HG02763 (cell line): ENCODE measurements around the gene BBC3.
"Not testable (repeated sequence)": the region's sequence is repeated elsewhere in the genome, so short reads cannot be mapped to it uniquely, and the experiment has no call there.

Experiments used
- ATAC-seq: cut with Tn5 transposase; IDR thresholded peaks from one replicate; pipeline ENCODE4 v1.9.1; 2021; ENCODE audit warnings: mild to moderate bottlenecking, moderate library complexity; ENCODE audit not compliant: unreplicated experiment

Gene BBC3

DNA sequence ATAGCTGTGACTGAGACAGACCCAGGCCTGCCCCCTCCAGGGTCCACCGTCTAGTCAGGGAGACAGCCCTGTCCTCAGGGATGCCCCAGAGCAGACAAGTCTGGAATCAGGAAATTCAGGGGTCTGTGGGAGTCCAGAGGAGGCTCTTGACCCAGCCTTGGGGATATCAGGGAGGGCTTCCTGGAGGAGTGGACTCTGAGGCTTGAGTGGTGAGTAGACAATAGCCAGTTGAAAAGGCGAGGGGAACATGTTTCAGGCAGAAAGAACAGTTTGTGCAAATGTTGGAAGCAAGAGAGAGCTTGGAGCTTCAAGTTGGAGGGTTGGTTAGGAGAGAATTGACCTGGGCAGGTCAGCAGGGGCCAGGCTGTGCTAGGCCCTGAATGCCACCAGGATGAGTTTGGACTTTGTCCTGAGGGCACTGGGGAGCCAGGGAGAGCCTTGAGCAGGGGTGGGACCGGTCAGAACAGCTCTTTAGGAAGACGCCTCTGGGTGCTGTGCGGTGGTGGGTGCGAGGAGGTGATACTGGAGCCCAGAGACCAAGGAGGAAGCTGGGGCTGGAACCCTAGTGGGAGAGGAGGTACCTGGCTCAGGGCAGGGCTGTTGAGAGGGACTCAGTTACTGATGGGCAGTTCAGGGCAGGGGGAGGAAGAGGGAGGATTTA, 28.0 kb upstream of the BBC3 start:
- ATAC-seq = no peak

DNA sequence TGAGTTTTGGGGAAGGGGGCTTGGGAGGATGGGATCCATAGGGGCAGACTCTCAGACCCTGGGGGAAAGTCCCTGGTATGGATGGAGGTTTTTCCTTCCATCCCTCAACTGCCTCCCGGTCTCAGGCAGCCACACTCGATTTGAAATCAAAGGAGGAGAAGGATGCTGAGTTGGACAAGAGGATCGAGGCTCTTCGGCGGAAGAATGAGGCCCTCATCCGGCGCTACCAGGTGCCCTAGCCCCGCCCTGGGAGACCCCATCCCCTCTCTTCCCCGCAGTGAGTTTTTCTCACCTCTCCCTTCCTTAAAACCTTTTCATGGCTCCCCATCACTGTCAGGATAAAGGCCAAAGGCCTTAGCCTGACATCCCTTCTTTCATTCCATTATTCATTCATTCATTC, 27.4 kb upstream of the BBC3 start:
- no peak for ATAC-seq

- ATAC-seq = no peak
These were observed 26.6 kb upstream of the BBC3 start for GRCh38 chr19:47257411-47258169.

DNA sequence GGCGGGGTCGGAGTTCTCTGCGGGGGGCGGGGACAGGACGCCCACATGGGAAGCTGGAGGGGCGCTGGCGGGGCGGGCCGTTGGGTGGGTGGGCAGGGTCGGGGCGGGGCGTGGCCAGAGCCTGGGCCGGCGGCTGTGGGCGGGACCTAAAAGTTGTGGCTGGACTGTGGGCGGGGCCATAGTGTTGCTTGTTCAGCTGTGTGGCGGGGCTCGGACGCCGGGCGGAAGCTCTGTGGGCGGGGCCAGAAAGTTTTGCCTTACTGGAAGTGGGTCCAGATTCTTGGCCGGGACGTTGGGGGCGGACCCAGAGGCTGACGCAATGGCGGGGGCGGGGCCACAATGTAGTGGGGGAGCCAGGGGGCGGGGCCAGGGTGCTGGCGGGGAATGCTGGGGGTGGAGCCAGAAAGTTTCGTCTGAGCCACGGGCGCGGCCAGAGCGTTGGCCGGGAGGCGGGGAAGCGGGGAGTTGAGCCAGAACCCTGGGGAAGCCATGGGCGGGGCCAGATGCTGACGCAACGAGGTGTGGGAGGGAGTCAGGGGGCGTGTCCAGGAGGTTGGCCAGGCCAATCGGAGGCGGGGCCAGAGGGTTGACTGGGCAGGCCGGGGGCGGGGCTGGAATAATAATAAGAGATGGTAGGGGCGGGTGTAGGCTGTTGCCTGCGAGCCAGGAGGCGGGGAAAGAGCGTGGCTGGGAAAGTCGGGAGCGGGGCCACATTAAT, 25.9 kb upstream of the BBC3 start:
- ATAC-seq = peak; percentile 72

DNA sequence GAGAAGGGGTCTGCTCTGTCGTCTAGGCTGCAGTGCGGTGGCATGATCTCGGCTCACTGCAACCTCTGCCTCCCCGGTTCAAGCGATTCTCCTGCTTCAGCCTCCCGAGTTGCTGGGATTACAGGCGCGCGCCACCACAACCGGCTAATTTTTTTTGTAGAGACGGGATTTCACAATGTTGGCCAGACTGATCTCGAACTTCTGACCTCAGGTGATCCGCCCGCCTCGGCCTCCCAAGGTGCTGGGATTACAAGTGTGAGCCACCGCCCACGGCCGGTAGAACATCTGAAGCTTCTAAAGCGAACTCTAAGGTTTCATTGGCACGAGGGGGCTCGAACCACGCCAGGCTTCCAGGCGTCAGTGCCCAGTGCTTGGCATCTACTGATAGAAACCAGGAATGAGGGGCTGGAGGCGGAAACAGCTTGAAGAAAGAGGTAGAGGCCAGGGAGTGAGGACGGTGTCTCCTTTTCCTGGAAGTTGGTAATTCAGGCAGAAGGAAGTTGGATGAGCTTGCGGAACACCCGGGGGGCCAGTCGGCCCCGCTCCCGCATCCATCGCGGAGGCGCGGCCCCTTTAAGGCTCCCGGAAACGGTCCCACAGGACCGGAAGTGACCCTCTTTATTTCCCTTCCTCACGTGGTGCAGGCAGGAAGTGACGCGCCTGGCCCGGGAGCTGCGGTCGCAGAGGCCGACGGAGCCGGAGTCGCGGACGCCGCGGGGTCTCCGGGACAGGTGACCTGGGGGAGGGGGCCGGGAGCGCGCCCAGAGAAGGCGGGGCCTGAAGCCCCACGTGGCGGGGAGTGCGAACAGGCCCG, 25.1 kb upstream of the BBC3 start, which contains the start of gene CCDC9:
Gene CCDC9 (plus strand): TSS at position 647 of the 814 bp plus-strand sequence. CDS start 1,876 bp downstream, outside the sequence.
- ATAC-seq = peak; percentile 47

GRCh38 chr19:47253970-47254369, 23.0 kb upstream of the BBC3 start:
- ATAC-seq = no peak

- ATAC-seq = no peak
These were observed 22.5 kb upstream of the BBC3 start for GRCh38 chr19:47253467-47253881.

DNA sequence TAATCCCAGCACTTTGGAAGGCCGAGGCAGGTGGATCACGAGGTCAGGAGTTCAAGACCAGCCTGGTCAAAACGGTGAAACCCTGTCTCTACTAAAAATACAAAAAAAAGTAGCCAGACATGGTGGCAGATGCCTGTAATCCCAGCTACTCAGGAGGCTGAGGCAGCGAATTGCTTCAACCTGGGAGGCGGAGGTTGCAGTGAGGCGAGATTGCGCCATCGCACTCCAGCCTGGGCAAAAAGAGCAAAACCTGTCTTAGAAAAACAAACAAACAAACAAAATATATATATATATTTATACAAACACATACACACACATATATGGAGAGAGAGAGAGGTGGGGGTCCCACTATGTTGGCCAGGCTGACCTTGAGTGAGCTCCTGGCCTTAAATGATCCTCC, 22.0 kb upstream of the BBC3 start:
- not testable (repeated sequence) for ATAC-seq

DNA sequence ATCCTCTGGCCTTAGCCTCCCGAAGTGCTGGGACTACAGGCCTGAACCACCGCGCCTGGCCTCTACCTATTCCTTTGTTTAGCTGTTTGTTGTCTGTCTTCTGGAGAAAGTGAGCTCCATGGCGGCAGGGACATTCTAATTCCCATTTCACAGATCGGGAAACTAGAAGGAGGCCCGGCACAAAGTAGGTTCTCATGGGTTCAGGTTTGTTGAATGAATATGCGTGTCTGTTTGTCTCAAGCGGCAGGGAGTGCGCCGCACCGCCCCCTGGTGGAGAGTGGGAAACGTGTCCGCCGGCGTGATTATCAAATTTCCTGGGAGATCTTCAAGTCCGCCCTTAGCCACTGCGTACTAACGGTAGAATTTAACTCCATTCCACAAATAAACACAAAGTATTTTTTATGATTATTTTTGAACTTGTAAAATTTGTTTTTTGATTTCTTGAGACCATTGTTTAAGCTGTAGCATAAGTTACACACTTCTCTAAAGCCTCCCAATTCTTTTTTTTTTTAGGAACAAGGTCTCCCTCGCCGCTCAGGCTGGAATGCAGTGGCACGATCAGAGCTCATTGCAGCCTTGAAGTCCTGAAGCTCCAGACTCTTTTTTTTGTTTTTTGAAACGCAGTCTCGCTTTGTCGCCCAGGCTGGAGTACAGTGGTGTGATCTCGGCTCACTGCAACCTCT, 16.4 kb upstream of the BBC3 start:
- ATAC-seq = no peak

DNA sequence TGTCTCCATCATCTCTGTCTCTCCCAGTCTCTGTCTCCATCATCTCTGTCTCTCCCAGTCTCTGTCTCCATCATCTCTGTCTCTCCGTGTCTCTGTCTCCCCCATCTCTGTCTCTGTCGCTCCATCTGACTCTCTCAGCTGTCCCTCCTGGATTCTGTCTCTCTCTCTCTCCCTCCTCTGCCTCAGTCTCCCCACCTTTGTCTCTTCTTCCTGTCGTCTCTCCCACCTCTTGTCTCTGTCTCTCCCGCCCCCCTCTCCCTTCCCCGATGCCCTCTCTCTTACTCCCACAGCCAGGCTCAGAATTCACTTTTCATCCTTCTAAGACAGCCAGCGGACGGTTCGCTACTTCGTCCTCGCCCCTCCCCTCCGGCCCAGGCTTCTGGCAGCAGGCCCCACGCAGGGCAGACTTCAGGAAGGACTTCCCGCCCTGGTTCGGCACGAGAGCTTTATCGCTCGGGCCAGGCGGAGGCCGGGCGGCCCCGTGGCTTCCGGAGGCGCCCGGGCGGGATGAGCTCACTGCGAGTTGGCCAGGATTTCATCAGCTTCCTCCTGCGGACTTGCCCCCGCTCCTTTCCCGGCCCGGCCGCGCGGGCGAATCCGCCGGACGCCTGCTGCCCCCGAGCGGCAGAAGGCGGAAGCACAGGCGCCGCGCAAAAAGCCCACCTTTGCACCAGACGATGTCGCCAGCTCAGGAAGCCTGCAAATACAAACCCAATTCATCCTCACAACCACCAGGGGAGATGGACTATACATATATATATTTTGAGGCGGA, 13.0 kb upstream of the BBC3 start:
- no peak for ATAC-seq

DNA sequence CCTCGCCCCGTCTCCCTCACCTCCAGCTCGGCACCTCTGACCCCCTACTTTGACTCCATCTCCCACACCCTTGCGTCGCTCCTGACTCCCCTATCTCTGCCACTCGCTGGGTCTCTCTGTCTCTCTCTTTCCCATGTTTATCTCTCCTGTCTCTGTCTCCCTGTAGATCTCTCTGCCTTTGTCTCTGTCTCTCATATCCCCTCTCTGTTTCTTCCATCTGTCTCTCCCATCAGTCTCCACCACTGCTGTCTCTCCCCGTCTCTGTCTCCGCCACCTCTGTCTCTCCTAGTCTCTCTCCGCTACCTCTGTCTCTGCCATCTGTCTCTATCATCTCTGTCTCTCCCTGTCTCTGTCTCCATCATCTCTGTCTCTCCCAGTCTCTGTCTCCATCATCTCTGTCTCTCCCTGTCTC, 12.4 kb upstream of the BBC3 start:
- no peak for ATAC-seq

DNA sequence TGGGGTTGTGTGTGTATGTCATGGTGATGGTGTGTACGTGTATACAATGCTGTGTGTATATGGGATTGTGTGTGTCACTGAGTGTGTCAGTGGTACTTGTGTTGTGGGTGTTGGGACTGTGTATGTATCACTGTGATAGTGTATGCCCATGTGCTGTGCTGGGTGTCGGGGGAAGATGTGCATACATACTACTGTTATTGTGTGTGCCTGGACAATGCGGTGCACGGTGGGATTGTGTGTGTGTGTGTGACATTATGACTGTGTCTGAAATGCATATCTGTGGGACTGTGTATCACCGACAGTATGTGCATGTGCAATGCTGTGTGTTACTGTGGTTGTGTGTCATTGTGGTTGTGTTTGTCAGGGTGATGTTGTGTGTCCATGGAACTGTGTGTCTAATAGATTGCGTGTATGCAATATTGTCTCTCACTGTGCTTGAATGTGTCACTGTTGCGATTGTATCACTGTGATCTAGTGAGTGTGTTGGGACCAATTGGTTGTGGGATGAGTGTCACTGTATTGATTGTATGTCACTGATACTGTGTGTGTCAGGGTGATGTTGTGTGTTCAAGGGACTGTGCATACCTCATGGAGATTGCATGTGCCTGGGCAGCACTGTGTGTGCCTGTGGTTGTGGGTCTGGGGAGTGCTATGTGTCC, 11.0 kb upstream of the BBC3 start:
- no peak for ATAC-seq

- ATAC-seq = no peak
These were observed 10.3 kb upstream of the BBC3 start for GRCh38 chr19:47240996-47241918.

- ATAC-seq = no peak
These were observed 9.6 kb upstream of the BBC3 start for GRCh38 chr19:47240556-47240955.

DNA sequence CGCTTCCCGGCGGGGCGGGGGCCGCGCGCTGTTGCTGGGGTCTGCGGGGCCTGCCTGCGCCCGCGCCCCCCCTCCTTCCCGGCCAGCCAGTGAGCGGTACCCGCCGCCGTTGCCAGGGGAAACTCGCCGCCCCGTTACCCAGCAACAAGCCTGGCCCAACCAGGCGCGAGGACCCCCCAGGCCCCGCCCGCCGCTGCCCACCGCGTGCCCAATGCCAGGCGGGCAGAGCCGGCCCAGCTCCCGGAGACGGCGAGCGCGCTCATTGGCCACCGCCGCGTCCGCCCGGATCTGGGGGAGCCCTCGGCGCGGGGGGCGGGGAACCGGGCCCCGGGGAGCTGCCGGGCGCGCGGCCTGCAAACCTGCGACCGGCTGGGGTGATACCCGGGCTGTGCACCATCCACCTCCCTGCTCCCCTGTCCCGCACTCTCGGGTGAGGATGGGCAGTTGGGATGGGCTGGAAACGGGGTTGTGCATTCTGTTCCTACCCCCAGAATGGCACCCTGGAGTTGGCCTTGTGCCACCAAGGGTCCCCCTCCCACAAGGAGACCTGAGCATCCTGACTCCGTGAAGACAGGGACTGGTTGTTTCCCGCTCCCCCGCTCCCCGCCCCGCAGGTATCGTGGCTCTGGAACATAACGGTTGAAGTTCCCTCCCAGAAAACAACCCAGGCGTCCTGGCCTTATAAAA, 8.8 kb upstream of the BBC3 start:
- no peak for ATAC-seq

DNA sequence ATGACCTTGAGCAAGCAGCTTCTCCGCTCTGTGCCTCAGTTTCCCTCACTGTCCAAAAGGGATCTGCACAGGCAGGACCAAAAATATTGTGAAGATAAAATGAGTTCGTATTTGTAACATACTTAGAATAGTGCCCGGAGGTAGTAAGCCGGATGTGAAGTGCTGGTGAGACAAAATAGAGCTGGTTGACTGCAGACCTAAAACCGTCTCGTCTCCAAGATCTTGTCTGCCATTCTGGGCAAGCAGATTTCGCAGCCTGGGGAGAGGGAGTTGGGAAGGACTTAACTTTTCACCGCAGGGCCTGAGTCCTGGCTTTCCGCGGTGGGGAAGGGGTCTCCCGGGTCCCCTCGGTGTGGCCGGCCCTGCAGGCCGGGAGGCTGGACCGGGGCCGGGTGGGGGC, 8.2 kb upstream of the BBC3 start:
- no peak for ATAC-seq

GRCh38 chr19:47236072-47236675, 5.2 kb upstream of the BBC3 start:
- ATAC-seq = no peak
